Stimulated activated CD4-positive, alpha-beta T cell treated with anti-CD3 and anti-CD28 coated beads, TNF-alpha, amount 100 ng/mL, for 24 hours (primary cell): ENCODE measurements around the gene TMEM156.

Experiments used
- DNase-seq, 3 experiments: peaks; one replicate each; pipeline ENCODE4 v3.0.0-alpha.2; 2020; ENCODE audit warnings: low read depth in 3 of 3

Gene TMEM156

DNA sequence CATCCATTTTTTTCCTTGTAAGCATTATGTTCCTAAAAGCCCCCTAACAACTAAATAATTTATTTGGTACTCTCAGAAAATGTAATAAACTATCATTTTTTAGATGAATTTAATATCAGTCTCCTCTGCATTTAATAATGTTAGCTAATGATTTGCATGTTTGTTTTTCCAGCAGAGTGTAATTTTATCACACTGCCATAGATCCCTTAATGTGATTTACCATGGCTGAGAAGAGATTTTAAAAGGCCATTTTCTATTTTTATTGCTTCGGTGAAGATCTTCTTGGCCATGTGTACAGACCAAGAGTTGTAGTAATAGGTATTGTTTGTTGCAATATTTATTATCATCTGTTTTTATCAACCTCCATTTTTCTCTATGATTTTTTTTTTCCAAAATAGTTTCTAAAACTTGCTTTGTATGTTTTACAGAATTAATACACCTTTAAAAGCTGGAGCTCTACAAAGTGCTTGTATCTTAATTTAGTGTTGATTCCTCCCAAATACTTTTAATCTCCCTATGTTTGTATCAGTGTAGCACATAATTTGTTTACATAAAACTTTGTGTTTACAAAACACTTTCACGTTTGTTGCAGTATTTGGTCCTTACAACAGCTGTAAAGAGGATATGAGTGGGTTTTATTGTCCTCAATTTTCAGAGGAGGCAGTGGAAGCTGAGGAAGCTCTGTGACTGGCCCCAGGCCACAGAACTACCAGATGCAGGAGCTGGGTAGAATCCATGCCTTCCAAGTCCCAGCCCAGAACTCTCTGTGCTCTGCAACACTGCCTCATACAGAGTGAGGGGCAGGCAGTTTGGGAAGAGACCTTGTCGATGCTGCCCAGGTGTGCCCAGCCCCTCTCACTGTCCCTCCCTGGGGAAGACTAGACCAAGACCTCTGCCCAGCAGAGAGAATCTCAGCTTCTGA is 106.5 kb downstream of the TMEM156 start:
- DNase-seq = no peak

- DNase-seq = no peak
Observed at GRCh38 chr4:38924353-38924752, 107.9 kb downstream of the TMEM156 start.

GRCh38 chr4:38923746-38924145 is 108.5 kb downstream of the TMEM156 start:
- DNase-seq = no peak

GRCh38 chr4:38921151-38921550 is 111.1 kb downstream of the TMEM156 start:
- no peak for DNase-seq

- no peak for DNase-seq
Observed at GRCh38 chr4:38920677-38921076, 111.5 kb downstream of the TMEM156 start.

DNA sequence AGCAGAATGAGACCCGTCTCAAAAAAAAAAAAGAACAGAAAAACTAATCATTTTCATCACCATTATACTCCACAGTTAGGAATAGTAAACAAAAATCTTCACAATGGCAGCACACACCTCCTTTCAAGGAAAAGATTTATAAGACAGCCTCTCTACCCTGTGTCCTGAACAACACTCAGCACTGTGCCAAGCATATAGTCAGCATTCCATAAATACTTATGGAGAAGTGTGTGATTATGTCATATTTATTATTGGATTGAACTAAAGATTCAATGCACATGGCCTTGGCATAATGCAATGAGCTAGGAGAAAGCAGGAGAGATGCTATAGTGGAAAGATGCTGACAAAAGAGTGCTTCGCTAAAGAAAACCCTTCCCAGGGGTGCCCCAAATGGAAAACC is 112.0 kb downstream of the TMEM156 start:
- no peak for DNase-seq

- no peak for DNase-seq
Observed at GRCh38 chr4:38919494-38919893, 112.7 kb downstream of the TMEM156 start.

DNA sequence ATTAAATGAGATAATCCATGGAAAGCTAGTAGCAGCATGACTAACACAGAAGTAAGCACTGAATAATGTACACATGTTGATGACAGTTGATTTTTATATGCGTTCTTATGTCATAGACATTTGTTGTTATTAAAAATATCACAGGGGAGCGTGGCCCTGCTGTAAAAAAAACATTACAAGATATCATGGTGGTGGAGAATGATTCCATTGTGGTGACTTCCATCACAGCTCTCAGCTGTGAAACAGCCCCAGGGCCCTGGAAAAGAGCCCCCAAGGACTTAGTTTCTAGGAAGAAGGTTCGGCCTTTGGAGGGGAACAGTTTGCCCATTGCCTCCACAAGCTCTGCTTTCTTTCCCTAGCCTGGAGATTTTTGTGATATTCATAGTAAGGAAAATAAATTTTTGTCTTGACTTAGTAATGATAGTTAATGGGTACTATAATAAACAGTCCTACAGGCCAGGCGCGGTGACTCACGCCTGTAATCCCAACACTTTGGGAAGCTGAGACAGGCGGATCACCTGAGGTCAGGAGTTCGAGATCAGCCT is 114.7 kb downstream of the TMEM156 start:
- no peak for DNase-seq
